ENCODE data around the gene MUC6. TPM values are rescaled to one million over a fixed set of nuclear protein-coding genes. Genes with fewer than 3 reads are reported as not detected.

Gene MUC6
- total RNA-seq, 4 donors from 2014 or later, result not detected

DNA sequence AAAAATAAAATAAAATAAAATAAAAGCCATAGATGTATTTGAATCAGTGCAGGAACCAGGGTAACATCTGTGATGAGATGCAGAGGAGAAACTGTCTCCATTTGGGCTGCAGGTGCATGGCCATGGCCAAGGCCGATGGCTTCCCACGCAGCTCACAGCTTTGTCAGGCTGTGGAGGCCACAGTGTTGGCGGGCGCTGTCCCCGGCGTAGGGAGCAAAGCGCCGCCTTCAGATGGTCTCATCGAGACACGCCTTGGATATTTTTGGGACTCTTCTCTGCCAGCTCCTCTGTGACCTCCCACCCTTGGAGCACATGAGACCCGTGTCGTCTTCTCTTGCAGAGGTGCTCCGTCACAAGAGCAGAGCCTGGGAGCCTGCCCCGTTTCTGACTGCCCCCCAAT lies 38.6 kb downstream of the MUC6 start:
- TF ChIP-seq, protein P1, sequence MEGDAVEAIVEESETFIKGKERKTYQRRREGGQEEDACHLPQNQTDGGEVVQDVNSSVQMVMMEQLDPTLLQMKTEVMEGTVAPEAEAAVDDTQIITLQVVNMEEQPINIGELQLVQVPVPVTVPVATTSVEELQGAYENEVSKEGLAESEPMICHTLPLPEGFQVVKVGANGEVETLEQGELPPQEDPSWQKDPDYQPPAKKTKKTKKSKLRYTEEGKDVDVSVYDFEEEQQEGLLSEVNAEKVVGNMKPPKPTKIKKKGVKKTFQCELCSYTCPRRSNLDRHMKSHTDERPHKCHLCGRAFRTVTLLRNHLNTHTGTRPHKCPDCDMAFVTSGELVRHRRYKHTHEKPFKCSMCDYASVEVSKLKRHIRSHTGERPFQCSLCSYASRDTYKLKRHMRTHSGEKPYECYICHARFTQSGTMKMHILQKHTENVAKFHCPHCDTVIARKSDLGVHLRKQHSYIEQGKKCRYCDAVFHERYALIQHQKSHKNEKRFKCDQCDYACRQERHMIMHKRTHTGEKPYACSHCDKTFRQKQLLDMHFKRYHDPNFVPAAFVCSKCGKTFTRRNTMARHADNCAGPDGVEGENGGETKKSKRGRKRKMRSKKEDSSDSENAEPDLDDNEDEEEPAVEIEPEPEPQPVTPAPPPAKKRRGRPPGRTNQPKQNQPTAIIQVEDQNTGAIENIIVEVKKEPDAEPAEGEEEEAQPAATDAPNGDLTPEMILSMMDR (IDR thresholded peaks at IDR 0.05; ENCODE audit: low read depth), result no peak

DNA sequence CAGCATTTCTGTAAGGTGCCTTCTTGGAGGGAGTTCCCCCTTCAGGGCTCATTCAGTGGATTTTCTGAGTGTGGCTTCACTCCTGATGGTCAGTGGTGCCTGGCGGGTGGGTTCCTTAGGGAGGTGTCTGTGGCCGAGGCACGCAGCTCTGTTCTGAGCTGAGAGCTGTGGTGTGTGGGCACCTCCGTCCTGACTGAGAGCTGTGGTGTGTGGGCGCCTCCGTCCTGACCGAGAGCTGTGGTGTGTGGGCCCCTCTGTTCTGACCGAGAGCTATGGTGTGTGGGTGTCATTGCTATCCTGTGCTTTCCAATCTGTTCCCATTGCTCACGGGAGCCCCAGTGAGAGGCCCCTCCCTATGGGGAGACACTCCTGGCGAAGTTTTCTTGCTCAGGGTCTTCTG lies 39.8 kb downstream of the MUC6 start:
- TF ChIP-seq, protein P1 (IDR thresholded peaks at IDR 0.05; ENCODE audit: low read depth), result no peak

DNA sequence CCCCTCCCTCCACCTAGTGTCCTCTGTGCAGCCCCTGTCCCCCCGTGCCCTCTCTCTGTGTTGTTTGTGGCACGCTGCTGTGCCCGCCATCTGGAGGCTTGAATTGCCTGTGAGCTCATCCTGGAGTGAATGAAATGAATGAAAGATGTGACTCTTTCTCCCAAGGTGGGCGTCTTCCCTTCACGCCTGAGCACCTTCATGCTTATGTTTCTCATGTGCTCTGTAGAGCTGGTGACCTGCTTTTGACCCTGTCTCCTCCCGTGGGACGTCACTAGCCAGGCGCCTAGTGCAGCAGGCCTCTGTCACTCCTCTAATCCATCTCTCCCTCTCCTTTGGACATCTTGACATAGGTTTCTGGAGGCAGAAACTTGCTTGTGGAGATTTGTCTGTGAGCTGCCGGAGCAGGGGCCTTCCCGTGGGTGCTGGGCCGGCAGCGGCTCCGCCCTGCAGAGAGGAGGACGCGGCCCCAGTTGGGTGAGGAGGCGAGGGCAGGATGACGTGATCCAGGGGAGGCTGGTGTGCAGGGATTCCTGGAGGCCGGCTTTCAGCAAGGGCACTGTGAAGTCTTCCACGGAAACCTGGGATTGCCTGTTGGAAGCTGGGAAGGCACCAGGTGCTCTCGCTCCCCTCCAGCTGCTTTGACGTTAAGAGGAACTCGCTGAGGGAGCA lies 40.6 kb downstream of the MUC6 start:
- TF ChIP-seq, protein P1 (IDR thresholded peaks at IDR 0.05; ENCODE audit: low read depth), result no peak

DNA sequence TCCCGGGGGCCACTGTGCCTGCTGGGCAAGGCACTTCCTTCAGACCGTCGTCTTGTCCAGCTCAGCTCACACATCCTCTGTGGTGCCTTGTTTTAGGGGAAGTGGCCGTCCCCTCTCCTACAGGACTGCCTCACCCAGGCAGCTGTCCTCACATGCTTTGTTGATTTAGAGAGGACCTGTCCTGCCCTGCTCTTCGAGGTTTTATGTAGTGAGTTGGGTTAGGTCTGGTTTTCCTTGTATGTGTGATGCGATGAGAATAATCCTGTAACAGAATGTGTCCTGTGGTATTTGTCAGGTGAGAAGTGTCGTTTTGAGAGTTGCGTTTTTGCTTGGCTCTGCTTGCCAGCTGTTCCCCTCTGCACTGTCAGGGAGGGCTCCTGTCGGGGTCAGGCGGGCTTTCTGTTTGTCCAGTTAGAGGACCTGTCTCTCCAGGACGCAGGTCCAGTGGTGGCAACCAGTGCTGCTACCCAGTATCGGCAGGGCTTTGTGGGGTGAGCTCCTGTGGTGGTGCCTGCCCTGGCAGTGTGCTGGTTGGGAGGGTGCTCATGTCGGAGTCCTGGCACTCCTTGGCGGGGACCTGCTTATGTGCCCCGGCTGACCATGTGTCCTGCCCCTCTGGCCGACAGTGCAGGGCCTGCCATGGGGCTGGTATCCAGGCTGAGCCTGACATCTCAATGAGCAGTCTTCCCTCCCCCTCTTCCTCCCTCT lies 41.3 kb downstream of the MUC6 start:
- TF ChIP-seq, protein P1 (IDR thresholded peaks at IDR 0.05; ENCODE audit: low read depth), result no peak

DNA sequence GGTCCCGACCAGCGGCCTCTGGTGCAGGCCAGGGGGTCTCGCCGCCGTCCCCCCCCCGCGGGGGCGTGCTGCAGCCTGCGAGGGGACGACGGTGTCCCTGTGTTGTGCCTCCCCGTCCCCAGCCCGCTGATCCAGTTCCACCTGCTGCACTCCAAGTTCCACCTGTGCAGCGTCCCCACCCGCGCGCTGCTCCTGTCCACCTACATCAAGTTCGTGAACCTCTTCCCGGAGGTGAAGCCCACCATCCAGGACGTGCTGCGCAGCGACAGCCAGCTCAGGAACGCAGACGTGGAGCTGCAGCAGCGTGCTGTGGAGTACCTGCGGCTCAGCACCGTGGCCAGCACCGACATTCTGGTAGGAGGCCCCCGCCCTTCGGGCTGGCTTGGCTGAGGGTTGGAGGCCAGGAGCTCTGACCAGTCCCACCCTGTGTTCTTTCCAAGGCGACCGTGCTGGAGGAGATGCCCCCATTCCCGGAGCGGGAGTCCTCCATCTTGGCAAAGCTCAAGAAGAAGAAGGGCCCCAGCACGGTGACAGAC lies 42.8 kb downstream of the MUC6 start:
- TF ChIP-seq, protein P1 (IDR thresholded peaks at IDR 0.05; ENCODE audit: low read depth), result no peak

DNA sequence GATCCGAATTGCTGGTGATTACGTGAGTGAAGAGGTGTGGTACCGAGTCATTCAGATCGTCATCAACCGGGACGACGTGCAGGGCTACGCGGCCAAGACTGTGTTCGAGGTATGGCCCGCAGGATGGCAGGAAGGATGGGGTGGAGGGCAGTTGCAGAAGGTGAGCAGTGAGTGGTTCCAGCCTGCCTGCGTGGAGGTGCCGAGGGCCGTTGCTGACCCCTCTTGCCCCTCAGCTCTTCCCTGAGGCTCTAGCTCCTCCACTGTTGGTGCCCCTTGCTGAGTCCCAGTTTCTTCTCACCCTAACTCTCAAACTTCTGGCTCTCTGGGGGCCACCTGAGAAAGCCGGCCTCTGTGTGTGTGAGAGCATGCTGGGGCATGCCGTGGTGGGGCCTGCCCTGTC lies 43.9 kb downstream of the MUC6 start:
- TF ChIP-seq, protein P1 (IDR thresholded peaks at IDR 0.05; ENCODE audit: low read depth), result no peak

DNA sequence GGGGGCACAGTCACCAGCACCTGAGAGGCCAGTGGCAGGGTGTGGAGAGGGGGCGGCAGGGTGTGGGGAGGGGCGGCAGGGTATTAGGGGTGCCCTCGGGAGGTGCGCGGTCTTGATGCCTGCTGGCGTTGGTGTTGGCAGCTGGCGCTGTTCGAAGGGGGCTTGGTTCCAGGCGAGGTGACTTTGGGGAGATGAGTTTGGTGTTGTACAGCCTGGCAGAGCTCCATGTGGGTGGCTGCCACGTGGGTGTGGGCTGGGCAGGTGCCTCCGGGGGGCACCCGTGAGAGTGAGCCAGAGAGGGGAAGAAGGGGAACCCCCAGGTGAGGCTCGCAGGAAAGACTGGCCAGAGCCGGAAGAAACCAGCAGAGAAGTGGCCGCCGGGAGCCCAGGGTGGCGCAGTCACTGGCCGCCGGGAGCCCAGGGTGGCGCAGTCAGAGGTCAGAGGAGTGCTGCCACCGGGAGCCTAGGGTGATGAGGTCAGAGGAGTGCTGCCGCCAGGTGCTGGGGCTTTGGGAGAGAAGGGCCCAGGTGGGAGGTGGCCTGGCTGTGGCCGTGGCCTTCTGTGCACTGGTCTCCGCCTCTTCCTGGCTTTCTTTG lies 44.7 kb downstream of the MUC6 start:
- TF ChIP-seq, protein P1 (IDR thresholded peaks at IDR 0.05; ENCODE audit: low read depth), result no peak
